ENCODE measurements around the gene ATP6V0A1. TPM values are rescaled to one million over a fixed set of nuclear protein-coding genes. Genes with fewer than 3 reads are reported as not detected.
"Not testable (repeated sequence)": the region's sequence is repeated elsewhere in the genome, so short reads cannot be mapped to it uniquely, and the experiment has no call there.

The ATP6V0A1 gene
- total and polyA plus RNA-seq, 7 donors: 41.1 to 116 (median 62.7) TPM

DNA sequence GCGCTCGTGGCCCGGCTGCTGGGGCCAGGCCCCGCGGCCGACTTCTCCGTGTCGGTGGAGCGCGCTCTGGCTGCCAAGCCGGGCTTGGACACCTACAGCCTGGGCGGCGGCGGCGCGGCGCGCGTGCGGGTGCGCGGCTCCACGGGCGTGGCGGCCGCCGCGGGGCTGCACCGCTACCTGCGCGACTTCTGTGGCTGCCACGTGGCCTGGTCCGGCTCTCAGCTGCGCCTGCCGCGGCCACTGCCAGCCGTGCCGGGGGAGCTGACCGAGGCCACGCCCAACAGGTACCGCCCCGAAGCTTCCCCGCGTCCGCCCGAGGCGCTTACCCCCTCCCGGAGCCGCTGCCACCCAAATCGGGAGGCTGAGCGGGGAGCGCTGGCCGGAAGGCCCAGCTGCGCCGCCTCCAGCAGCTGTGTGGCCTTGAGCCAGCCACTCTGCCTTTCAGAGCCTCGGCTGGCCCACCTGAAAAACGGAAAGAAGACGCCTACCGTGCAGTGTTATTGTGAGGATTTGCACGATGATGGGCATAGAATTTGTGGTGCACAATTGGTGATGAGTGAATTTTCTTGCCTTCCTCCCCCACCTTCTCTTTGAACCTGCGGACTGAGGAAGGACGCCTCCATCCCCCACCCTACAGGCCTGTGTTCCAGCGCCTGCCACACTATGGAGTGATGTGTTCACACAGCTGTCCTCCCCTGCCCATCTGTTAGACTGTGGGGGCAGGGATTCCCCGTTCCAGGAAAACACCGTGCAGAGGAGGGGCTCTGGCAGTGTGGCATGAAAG, 77.9 kb downstream of the ATP6V0A1 start:
- Histone ChIP-seq H3K9me3 (no peaks in the 10 kb centered on the region), H3K36me3 (ENCODE audit: insufficient read depth in 1 of 2, low read depth in 1 of 2) (peaks cover 0 to 35% of the 10 kb centered on the region in 2 donors), H3K4me3 (peak overlapping the region; percentile 74), H3K27me3 (ENCODE audit: insufficient read depth in 3 of 3, low read length in 2 of 3) (no peaks in the 10 kb centered on the region), H3K4me1 (peaks cover 27% of the 10 kb centered on the region), H3K27ac (peak overlapping the region; percentile 92)
- intact Hi-C loops (cut with DNase I): no loop called here
- DNase-seq (peak; percentile 89 to 95), ATAC-seq (peak; percentile 78 to 85 (median 82))
- TF ChIP-seq, protein P1, sequence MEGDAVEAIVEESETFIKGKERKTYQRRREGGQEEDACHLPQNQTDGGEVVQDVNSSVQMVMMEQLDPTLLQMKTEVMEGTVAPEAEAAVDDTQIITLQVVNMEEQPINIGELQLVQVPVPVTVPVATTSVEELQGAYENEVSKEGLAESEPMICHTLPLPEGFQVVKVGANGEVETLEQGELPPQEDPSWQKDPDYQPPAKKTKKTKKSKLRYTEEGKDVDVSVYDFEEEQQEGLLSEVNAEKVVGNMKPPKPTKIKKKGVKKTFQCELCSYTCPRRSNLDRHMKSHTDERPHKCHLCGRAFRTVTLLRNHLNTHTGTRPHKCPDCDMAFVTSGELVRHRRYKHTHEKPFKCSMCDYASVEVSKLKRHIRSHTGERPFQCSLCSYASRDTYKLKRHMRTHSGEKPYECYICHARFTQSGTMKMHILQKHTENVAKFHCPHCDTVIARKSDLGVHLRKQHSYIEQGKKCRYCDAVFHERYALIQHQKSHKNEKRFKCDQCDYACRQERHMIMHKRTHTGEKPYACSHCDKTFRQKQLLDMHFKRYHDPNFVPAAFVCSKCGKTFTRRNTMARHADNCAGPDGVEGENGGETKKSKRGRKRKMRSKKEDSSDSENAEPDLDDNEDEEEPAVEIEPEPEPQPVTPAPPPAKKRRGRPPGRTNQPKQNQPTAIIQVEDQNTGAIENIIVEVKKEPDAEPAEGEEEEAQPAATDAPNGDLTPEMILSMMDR (IDR thresholded peaks at IDR 0.05): peak; percentile 7
- WGBS, 3 donors: 0 to 1% (median 0%) methylated on average over 41 to 65 of the region's 65 CpGs

DNA sequence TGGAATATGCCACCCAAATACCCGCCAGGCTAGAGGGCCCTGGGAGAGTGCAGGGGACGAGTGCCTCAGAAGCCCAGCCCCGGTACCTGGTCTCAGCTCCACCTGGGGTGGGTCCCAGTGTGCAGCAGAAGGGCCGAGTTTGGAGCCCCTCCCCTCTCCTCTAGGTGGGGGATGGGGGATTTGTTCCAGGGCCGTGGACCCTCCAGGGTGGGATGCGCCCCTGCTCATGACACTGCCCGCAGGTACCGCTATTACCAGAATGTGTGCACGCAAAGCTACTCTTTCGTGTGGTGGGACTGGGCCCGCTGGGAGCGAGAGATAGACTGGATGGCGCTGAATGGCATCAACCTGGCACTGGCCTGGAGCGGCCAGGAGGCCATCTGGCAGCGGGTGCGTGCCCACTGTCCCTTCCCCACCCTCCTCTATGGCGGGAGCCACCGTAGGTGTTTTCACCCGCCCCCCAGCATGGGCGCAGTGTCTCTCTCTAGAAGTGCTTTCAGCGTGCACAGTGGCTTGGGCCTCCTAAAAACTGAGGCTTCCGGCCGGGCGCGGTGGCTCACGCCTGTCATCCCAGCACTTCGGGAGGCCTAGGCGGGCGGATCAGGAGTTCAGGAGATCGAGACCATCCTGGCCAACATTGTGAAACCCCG, 78.6 kb downstream of the ATP6V0A1 start:
- H3K27ac ChIP-seq: peak overlapping the region; percentile 92
- TF ChIP-seq, protein P1 (IDR thresholded peaks at IDR 0.05): no peak
- peak in 1 of 2 donors; percentile 61 for DNase-seq
- intact Hi-C loops (cut with DNase I): no loop called here
- peaks cover 25% of the 10 kb centered on the region for H3K4me1 ChIP-seq
- H3K27me3 ChIP-seq (ENCODE audit: insufficient read depth in 3 of 3, low read length in 2 of 3): no peaks in the 10 kb centered on the region
- H3K36me3 ChIP-seq (ENCODE audit: insufficient read depth in 1 of 2, low read depth in 1 of 2): peaks cover 0 to 42% of the 10 kb centered on the region in 2 donors
- ATAC-seq: peak in 2 of 4 donors; percentile 1
- WGBS, 3 donors: 50 to 75% (median 56%) methylated on average over 30 of the region's 31 CpGs
- H3K4me3 ChIP-seq: peak overlapping the region; percentile 74
- H3K9me3 ChIP-seq: no peaks in the 10 kb centered on the region

DNA sequence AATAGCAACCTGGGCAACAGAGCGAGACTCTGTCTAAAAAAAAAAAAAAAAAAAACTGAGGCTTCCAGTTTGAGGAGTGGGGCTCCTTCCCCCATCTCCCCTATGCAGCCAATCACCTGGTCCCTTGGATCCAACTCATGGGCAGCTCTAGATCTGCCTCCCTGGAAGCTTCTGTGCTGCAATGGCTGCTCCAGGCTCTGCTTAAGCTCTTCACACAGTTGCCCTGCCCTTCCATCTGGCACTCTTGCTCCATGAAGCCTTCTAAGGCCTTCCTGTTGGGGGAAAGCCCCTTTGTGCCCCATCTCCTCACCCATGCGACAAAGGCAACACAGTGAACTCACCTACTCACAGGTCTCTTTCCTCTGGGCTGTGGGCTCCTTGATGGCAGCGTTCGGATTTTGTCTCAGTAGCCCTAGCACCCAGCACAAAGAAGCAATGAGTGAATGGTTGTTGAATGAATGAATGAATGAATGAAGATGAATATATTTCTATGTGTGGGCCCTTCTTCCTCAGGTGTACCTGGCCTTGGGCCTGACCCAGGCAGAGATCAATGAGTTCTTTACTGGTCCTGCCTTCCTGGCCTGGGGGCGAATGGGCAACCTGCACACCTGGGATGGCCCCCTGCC, 79.3 kb downstream of the ATP6V0A1 start:
- Histone ChIP-seq H3K36me3 (ENCODE audit: insufficient read depth in 1 of 2, low read depth in 1 of 2) (peaks cover 0 to 49% of the 10 kb centered on the region in 2 donors), H3K4me1 (peaks cover 23% of the 10 kb centered on the region), H3K27me3 (ENCODE audit: insufficient read depth in 3 of 3, low read length in 2 of 3) (no peaks in the 10 kb centered on the region), H3K27ac (peak overlapping the region; percentile 92), H3K4me3 (peak overlapping the region; percentile 74), H3K9me3 (no peaks in the 10 kb centered on the region)
- ATAC-seq (no peak), DNase-seq (peak in 1 of 2 donors; percentile 49)
- TF ChIP-seq, protein P1 (IDR thresholded peaks at IDR 0.05): no peak
- intact Hi-C loops (cut with DNase I): no loop called here
- WGBS, 3 donors: 91 to 98% (median 96%) methylated on average over 5 of the region's 5 CpGs

DNA sequence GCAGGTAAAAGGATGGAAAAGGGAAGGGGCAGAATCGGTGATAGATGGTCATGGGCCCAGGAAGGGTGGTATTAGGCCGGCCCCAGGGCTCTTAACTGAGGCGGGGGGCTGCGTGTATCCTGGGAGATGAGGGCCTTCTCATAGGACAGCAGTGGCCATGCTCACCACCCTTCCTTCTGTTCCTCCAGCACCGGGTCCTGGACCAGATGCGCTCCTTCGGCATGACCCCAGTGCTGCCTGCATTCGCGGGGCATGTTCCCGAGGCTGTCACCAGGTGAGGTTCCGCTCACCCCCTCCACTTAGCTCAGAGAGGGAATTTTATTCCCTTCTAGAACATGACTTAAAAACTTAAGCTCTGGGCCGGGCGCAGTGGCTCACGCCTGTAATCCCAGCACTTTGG, 79.8 kb downstream of the ATP6V0A1 start:
- ATAC-seq: no peak
- TF ChIP-seq, protein P1 (IDR thresholded peaks at IDR 0.05): no peak
- intact Hi-C loops (cut with DNase I): no loop called here
- Histone ChIP-seq H3K9me3 (no peaks in the 10 kb centered on the region), H3K4me3 (no peak overlapping the region), H3K27me3 (ENCODE audit: insufficient read depth in 3 of 3, low read length in 2 of 3) (no peaks in the 10 kb centered on the region), H3K4me1 (peaks cover 27% of the 10 kb centered on the region), H3K27ac (peak overlapping the region; percentile 92), H3K36me3 (ENCODE audit: insufficient read depth in 1 of 2, low read depth in 1 of 2) (peaks cover 0 to 54% of the 10 kb centered on the region in 2 donors)
- DNase-seq: peak in 1 of 2 donors; percentile 50
- 94 to 97% (median 94%) methylated on average over 14 of the region's 14 CpGs for WGBS, 3 donors

DNA sequence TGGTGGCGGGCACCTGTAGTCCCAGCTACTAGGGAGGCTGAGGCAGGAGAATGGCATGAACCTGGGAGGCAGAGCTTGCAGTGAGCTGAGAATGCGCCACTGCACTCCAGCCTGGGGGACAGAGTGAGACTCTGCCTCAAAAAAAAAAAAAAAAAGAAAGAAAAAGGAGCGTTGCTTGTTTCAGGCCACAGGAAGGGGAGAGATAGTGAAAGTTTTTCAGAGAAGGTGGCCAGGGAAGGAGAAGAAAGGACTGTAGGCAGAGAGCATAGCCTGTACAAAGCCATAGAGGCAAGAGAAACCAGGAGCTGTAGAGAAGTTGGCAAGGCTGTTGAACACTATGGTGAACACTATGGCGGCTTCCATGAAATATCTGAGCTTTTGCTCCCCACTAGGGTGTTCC, 81.9 kb downstream of the ATP6V0A1 start:
- Histone ChIP-seq H3K36me3 (ENCODE audit: insufficient read depth in 1 of 2, low read depth in 1 of 2) (peaks cover 0 to 59% of the 10 kb centered on the region in 2 donors), H3K27ac (peak overlapping the region; percentile 16), H3K4me1 (peaks cover 29% of the 10 kb centered on the region)
- DNase-seq; intact Hi-C loops (cut with DNase I); ATAC-seq; H3K27me3 ChIP-seq (ENCODE audit: insufficient read depth in 3 of 3, low read length in 2 of 3); H3K9me3 ChIP-seq; H3K4me3 ChIP-seq: not testable (repeated sequence)
- WGBS, 3 donors: 89 to 92% (median 90%) methylated on average over 4 of the region's 4 CpGs

All from psoas muscle (tissue), 8 donors.